ENCODE results near the gene NAA30. TPM values are rescaled to one million over a fixed set of nuclear protein-coding genes. Genes with fewer than 3 reads are reported as not detected.

Gene NAA30
- total RNA-seq, 1 donor from 2014 or later = 18.9 TPM

DNA sequence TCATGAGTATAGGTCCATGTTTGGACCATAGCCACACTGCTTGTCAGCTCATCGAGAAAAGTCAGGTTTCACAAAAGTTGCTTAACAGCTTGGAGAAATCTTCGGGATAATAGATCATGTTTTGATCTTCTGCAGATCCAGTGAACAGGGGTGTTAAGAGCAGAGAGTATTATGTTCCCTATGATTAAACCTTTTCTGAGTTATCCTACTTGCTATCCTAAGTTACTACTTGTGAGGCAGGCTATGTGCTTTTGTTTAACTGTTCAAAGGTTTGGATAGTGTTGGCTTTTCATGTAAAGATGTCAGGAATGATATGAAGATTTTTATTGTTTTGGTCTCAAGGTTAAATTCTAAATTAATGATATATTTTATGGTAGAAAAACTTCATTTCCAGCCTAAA lies 11.1 kb downstream of the NAA30 start:
- DNase-seq (ENCODE audit: extremely low spot score, unreplicated experiment) = no peak
- no peaks in the 10 kb centered on the region for H3K27me3 Mint-ChIP-seq
- no peak overlapping the region for H3K27ac Mint-ChIP-seq
- peaks cover 13% of the 10 kb centered on the region for H3K36me3 Mint-ChIP-seq
- TF ChIP-seq, protein P1, sequence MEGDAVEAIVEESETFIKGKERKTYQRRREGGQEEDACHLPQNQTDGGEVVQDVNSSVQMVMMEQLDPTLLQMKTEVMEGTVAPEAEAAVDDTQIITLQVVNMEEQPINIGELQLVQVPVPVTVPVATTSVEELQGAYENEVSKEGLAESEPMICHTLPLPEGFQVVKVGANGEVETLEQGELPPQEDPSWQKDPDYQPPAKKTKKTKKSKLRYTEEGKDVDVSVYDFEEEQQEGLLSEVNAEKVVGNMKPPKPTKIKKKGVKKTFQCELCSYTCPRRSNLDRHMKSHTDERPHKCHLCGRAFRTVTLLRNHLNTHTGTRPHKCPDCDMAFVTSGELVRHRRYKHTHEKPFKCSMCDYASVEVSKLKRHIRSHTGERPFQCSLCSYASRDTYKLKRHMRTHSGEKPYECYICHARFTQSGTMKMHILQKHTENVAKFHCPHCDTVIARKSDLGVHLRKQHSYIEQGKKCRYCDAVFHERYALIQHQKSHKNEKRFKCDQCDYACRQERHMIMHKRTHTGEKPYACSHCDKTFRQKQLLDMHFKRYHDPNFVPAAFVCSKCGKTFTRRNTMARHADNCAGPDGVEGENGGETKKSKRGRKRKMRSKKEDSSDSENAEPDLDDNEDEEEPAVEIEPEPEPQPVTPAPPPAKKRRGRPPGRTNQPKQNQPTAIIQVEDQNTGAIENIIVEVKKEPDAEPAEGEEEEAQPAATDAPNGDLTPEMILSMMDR (conservative IDR thresholded peaks at IDR 0.05) = no peak
- H3K4me3 Mint-ChIP-seq = no peak overlapping the region
- H3K9me3 Mint-ChIP-seq = no peaks in the 10 kb centered on the region
- H3K4me1 Mint-ChIP-seq (ENCODE audit: unreplicated experiment) = no peaks in the 10 kb centered on the region

DNA sequence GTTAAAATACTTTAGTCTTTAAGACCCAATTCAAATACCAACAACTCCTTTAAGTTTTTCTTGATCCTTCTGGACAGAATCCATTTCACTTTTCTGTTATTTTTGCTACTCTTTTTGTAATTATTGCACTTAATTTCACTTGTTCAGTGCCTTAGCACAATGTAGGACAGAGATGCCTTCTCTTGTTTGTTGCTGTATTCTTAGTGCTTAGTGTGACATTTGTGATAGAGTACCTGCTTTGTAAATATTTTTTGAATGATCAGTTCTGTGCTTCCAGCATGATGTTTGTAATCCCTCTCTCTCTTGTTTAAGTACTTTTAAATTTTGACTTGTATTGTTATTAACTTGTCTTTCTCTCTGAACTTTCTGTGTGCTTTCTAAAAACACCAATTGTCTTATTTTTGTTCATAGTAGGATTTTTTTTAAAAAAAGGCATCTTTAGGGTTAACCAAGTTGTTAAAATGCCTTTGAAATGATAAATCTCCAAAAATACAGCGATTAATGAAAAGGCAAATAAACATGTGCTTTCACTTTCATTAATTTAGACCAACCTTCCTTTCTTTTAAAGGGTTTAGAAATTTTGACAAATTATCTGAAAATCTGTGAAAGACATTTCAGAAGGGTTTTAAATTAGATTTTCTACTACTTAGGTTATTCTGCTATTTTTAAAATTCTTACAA lies 11.9 kb downstream of the NAA30 start:
- Mint-ChIP-seq H3K36me3 (peaks cover 12% of the 10 kb centered on the region), H3K27ac (no peak overlapping the region), H3K4me1 (ENCODE audit: unreplicated experiment) (no peaks in the 10 kb centered on the region), H3K27me3 (no peaks in the 10 kb centered on the region), H3K9me3 (no peaks in the 10 kb centered on the region), H3K4me3 (no peak overlapping the region)
- TF ChIP-seq, protein P1 (conservative IDR thresholded peaks at IDR 0.05) = no peak
- DNase-seq (ENCODE audit: extremely low spot score, unreplicated experiment) = no peak

DNA sequence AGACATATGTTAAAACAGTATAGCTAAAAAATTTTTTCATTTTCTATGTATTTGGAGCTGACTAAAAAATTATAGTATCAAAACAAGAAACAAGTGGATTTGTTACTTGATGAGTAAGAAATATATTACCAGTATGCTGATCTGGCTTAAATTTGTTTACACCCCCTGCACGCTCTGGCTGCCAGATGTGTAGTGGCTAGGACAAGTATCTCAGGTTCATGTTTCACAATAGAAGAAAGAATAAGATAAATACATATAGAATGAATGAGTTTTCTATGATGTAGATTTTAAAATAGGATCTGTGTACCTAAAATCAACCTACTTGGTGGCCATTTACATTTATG lies 13.1 kb downstream of the NAA30 start:
- no peaks in the 10 kb centered on the region for H3K4me1 Mint-ChIP-seq (ENCODE audit: unreplicated experiment)
- H3K9me3 Mint-ChIP-seq = no peaks in the 10 kb centered on the region
- TF ChIP-seq, protein P1 (conservative IDR thresholded peaks at IDR 0.05) = no peak
- no peak overlapping the region for H3K27ac Mint-ChIP-seq
- no peak overlapping the region for H3K4me3 Mint-ChIP-seq
- no peaks in the 10 kb centered on the region for H3K27me3 Mint-ChIP-seq
- no peak for DNase-seq (ENCODE audit: extremely low spot score, unreplicated experiment)
- H3K36me3 Mint-ChIP-seq = peaks cover 20% of the 10 kb centered on the region

DNA sequence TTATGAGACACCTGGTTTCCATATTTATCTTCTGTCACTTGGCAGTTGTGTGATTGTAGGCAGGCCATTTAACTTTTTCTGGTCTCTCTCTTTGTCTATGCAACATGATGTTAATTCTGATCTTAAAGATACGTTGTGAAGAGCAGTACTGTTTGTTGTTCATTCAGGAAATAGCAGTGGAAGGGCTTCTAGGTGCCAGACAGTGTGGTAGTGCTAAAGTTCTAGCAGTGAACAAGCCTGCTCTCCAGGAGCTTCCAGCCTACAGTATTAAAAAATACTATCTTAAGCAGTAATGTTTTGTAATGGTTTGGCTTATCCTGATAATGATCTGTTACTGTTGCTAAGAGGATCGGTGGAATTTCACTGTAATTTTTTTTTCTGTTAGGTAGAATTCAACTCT lies 15.2 kb downstream of the NAA30 start:
- TF ChIP-seq, protein P1 (conservative IDR thresholded peaks at IDR 0.05) = no peak
- DNase-seq (ENCODE audit: extremely low spot score, unreplicated experiment) = no peak
- no peaks in the 10 kb centered on the region for H3K9me3 Mint-ChIP-seq
- H3K27ac Mint-ChIP-seq = no peak overlapping the region
- H3K36me3 Mint-ChIP-seq = peaks cover 24% of the 10 kb centered on the region
- H3K4me3 Mint-ChIP-seq = no peak overlapping the region
- H3K27me3 Mint-ChIP-seq = no peaks in the 10 kb centered on the region
- H3K4me1 Mint-ChIP-seq (ENCODE audit: unreplicated experiment) = no peaks in the 10 kb centered on the region

DNA sequence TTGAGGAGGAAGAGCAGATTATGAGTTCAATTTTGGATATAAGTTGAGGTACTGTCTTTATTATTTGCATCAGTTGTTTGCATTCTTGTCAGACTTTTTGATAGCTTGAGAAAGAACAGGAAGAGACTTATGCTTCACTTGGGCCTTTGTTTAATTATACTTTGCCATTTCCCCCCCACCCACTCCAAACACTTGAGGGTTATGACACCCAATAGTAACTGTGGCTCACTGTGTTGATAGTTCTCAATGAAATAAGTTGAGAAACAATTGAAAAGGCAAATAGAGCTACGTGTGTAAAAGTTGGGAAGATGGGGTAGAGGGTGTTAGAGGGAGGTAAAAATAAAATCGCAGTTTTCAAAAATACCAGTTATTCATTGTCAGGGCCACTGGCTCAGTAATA lies 17.7 kb downstream of the NAA30 start:
- no peak for DNase-seq (ENCODE audit: extremely low spot score, unreplicated experiment)
- TF ChIP-seq, protein P1 (conservative IDR thresholded peaks at IDR 0.05) = no peak
- H3K9me3 Mint-ChIP-seq = no peaks in the 10 kb centered on the region
- no peaks in the 10 kb centered on the region for H3K27me3 Mint-ChIP-seq
- no peak overlapping the region for H3K4me3 Mint-ChIP-seq
- H3K27ac Mint-ChIP-seq = no peak overlapping the region
- no peaks in the 10 kb centered on the region for H3K4me1 Mint-ChIP-seq (ENCODE audit: unreplicated experiment)
- H3K36me3 Mint-ChIP-seq = peaks cover 30% of the 10 kb centered on the region

DNA sequence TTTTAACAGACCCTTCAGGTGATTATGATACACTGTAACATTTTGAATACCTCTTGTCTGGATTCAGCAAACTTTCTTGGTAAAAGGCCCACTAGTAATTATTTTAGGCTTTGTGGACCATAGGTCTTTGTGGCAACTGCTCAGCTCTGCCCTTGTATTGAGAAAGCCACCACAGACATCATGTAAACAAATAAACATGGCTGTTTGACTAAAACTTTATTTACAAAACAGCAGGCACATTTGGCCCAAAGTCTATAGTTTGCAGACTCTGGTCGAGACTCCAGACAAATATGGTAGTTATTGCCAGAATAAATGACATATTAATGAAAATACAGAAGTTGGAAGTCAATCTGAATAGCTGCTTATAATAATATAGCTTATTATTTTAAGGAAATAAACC lies 18.2 kb downstream of the NAA30 start:
- H3K4me1 Mint-ChIP-seq (ENCODE audit: unreplicated experiment) = no peaks in the 10 kb centered on the region
- H3K27ac Mint-ChIP-seq = no peak overlapping the region
- no peak overlapping the region for H3K4me3 Mint-ChIP-seq
- no peaks in the 10 kb centered on the region for H3K9me3 Mint-ChIP-seq
- H3K36me3 Mint-ChIP-seq = peaks cover 30% of the 10 kb centered on the region
- no peaks in the 10 kb centered on the region for H3K27me3 Mint-ChIP-seq
- TF ChIP-seq, protein P1 (conservative IDR thresholded peaks at IDR 0.05) = no peak
- no peak for DNase-seq (ENCODE audit: extremely low spot score, unreplicated experiment)
